ENCODE results near the gene PTPRN2.

- TF ChIP-seq USF2 (IDR thresholded peaks at IDR 0.05; ENCODE audit: low read length) (no peak), BACH1 (IDR thresholded peaks at IDR 0.05; ENCODE audit: low read length) (no peak), CTCF (IDR thresholded peaks at IDR 0.05; ENCODE audit: control extremely low read depth in 1 of 3, insufficient read depth in 1 of 3, low read depth in 1 of 3, low read length in 3 of 3) (no peak), SUZ12 (IDR thresholded peaks at IDR 0.05; ENCODE audit: low read length) (no peak), E2F6 (IDR thresholded peaks at IDR 0.05) (no peak), POLR2A (IDR thresholded peaks at IDR 0.05; ENCODE audit: control extremely low read depth in 1 of 2, low read depth in 2 of 2, low read length in 2 of 2) (no peak), POLR2AphosphoS5 (IDR thresholded peaks at IDR 0.05; ENCODE audit: low read depth, low read length) (no peak), TCF12 (IDR thresholded peaks at IDR 0.05; ENCODE audit: low read depth, low read length) (no peak), MAFK (IDR thresholded peaks at IDR 0.05; ENCODE audit: low read depth, low read length) (no peak), JUND (IDR thresholded peaks at IDR 0.05; ENCODE audit: low read length) (no peak), CBX5 (IDR thresholded peaks at IDR 0.05; ENCODE audit: low read depth, low read length) (no peak), RAD21 (IDR thresholded peaks at IDR 0.05 in 1 of 2, conservative IDR thresholded peaks at IDR 0.05 in 1 of 2; ENCODE audit: low read depth in 2 of 2, low read length in 2 of 2) (no peak), POU5F1 (IDR thresholded peaks at IDR 0.05; ENCODE audit: low read depth, low read length) (no peak), YY1 (IDR thresholded peaks at IDR 0.05; ENCODE audit: low read depth, low read length) (no peak)
Measured at GRCh38 chr7:158557441-158557755, 30.2 kb downstream of the PTPRN2 start.

Data from H1 (cell line).